IMR-90 (cell line): ENCODE measurements around the gene NDUFA5. TPM values are rescaled to one million over a fixed set of nuclear protein-coding genes. Genes with fewer than 3 reads are reported as not detected.

Source experiments
- ATAC-seq: fragments of 200-7000 bp; cut with Tn5 transposase; 2 replicates; pipeline ENCODE4 v1.9.1; 2020; ENCODE audit warnings: low read depth, mild to moderate bottlenecking, moderate library complexity
- BruUV-seq: library from RNA; stranded (reverse); fragments of 400-500 nt; replicated peaks from 2 replicates; lab custom pipeline; 2021; lab: Mats Ljungman, UMichigan
- CTCF ChIA-PET: fragments of 300-600 bp; formaldehyde crosslinking; extraction: SDS; loops from one replicate; lab custom pipeline; 2021; ENCODE audit warnings: antibody characterized with exemption; lab: Yijun Ruan, JAX
- POLR2A ChIA-PET: fragments of 300-600 bp; sonication (Branson Sonifier 250); formaldehyde crosslinking; loops from one replicate; lab custom pipeline; 2022; ENCODE audit warnings: antibody characterized with exemption; ENCODE audit not compliant: unreplicated experiment; lab: Charles Lee
- DNase-seq: peaks from one replicate; pipeline ENCODE4 v3.0.0; 2013
- H2AFZ ChIP-seq: replicated peaks from 2 replicates; pipeline ENCODE3; 2013; ENCODE audit warnings: low read length, mild to moderate bottlenecking; ENCODE audit not compliant: poor library complexity
- H2AK5ac ChIP-seq: 2 replicates; pipeline ENCODE4 v1.6.1; 2013; ENCODE audit warnings: low read depth, low read length, inconsistent platforms
- H2AK9ac ChIP-seq: replicated peaks from 2 replicates; pipeline ENCODE3; 2013; ENCODE audit warnings: mild to moderate bottlenecking, low read depth, low read length, moderate library complexity; ENCODE audit not compliant: poor library complexity
- H2BK120ac ChIP-seq: 2 replicates; pipeline ENCODE4 v1.6.1; 2013; ENCODE audit warnings: low read depth, low read length, inconsistent platforms
- H2BK15ac ChIP-seq: 3 replicates; pipeline ENCODE4 v1.6.1; 2013; ENCODE audit warnings: low read depth, low read length, inconsistent platforms
- H2BK20ac ChIP-seq: 2 replicates; pipeline ENCODE4 v1.6.1; 2013; ENCODE audit warnings: low read depth, mild to moderate bottlenecking, inconsistent platforms, low read length, moderate library complexity
- H2BK5ac ChIP-seq: 2 replicates; pipeline ENCODE4 v1.6.1; 2013; ENCODE audit warnings: mild to moderate bottlenecking, low read depth, low read length, inconsistent platforms; ENCODE audit not compliant: poor library complexity, severe bottlenecking
- H3K14ac ChIP-seq: replicated peaks from 2 replicates; pipeline ENCODE4 v1.6.1; 2013; ENCODE audit warnings: low read depth, low read length, inconsistent platforms
- H3K18ac ChIP-seq: 2 replicates; pipeline ENCODE4 v1.6.1; 2013; ENCODE audit warnings: low read depth, low read length, control low read depth
- H3K23ac ChIP-seq: 2 replicates; pipeline ENCODE4 v1.6.1; 2013; ENCODE audit warnings: low read depth, low read length, inconsistent platforms
- H3K27ac ChIP-seq: 2 replicates; pipeline ENCODE4 v1.5.1; 2013; ENCODE audit warnings: mild to moderate bottlenecking, control low read depth, low read length; ENCODE audit not compliant: insufficient read depth
- H3K27me3 ChIP-seq: 2 replicates; pipeline ENCODE4 v1.6.1; 2013; ENCODE audit warnings: low read length; ENCODE audit not compliant: control insufficient read depth, insufficient read depth
- H3K36me3 ChIP-seq: 2 replicates; pipeline ENCODE4 v1.6.1; 2013; ENCODE audit warnings: low read length, mixed read lengths; ENCODE audit not compliant: control insufficient read depth, insufficient read depth
- H3K4ac ChIP-seq: 2 replicates; pipeline ENCODE4 v1.6.1; 2013; ENCODE audit warnings: low read depth, low read length, inconsistent platforms
- H3K4me1 ChIP-seq: 2 replicates; pipeline ENCODE4 v1.6.1; 2013; ENCODE audit warnings: low read length, mixed read lengths; ENCODE audit not compliant: control insufficient read depth, insufficient read depth
- H3K4me2 ChIP-seq: 2 replicates; pipeline ENCODE4 v1.6.1; 2013; ENCODE audit warnings: low read depth, mild to moderate bottlenecking, control low read depth, low read length, moderate library complexity
- H3K4me3 ChIP-seq: 2 replicates; pipeline ENCODE4 v1.5.1; 2013; ENCODE audit warnings: low read depth, mild to moderate bottlenecking, control low read depth, low read length, moderate library complexity; ENCODE audit not compliant: insufficient read depth
- H3K56ac ChIP-seq: 2 replicates; pipeline ENCODE4 v1.6.1; 2013; ENCODE audit warnings: low read length, inconsistent platforms; ENCODE audit not compliant: insufficient read depth; ENCODE audit errors: extremely low read depth
- H3K79me1 ChIP-seq, 2 experiments: 2 replicates each; pipeline ENCODE4 v1.6.1; 2013; ENCODE audit warnings: low read length in 2 of 2, inconsistent platforms in 1 of 2, low read depth in 1 of 2
- H3K9ac ChIP-seq: 2 replicates; pipeline ENCODE4 v1.6.1; 2013; ENCODE audit warnings: low read depth, low read length, control low read depth
- H3K9me1 ChIP-seq: 2 replicates; pipeline ENCODE4 v1.6.1; 2013; ENCODE audit warnings: low read length, inconsistent platforms; ENCODE audit not compliant: insufficient read depth
- H3K9me3 ChIP-seq: 2 replicates; pipeline ENCODE4 v1.6.1; 2013; ENCODE audit warnings: low read length; ENCODE audit not compliant: control insufficient read depth, insufficient read depth
- H4K20me1 ChIP-seq: 2 replicates; pipeline ENCODE4 v1.6.1; 2013; ENCODE audit warnings: low read length, inconsistent platforms; ENCODE audit not compliant: insufficient read depth
- H4K5ac ChIP-seq: 2 replicates; pipeline ENCODE4 v1.6.1; 2013; ENCODE audit warnings: mild to moderate bottlenecking, low read depth, low read length, control low read depth
- H4K8ac ChIP-seq, 2 experiments: 2 replicates each; pipeline ENCODE4 v1.6.1; 2013; ENCODE audit warnings: low read depth in 2 of 2, low read length in 2 of 2, control low read depth in 1 of 2, inconsistent platforms in 1 of 2
- H4K91ac ChIP-seq: 2 replicates; pipeline ENCODE4 v1.6.1; 2013; ENCODE audit warnings: low read depth, low read length, inconsistent platforms; ENCODE audit not compliant: insufficient read depth
- BHLHE40 ChIP-seq: fragments of 150-350 bp; IDR thresholded peaks from 2 replicates; pipeline ENCODE4 v1.6.1; 2016; ENCODE audit warnings: mild to moderate bottlenecking, low read depth, low read length
- CEBPB ChIP-seq: IDR thresholded peaks from 2 replicates; pipeline ENCODE4 v1.6.1; 2012; ENCODE audit warnings: low read depth, low read length, improper control_type of control experiment
- CHD1 ChIP-seq: IDR thresholded peaks from 2 replicates; pipeline ENCODE4 v1.6.1; 2012; ENCODE audit warnings: low read depth, low read length, improper control_type of control experiment
- FOS ChIP-seq: fragments of 150-350 bp; IDR thresholded peaks from 2 replicates; pipeline ENCODE4 v1.6.1; 2016; ENCODE audit warnings: low read depth, low read length
- MAFK ChIP-seq: IDR thresholded peaks from 2 replicates; pipeline ENCODE4 v1.6.1; 2012; ENCODE audit warnings: low read depth, low read length, improper control_type of control experiment
- MAZ ChIP-seq: IDR thresholded peaks from 2 replicates; pipeline ENCODE4 v1.6.1; 2012; ENCODE audit warnings: low read depth, mild to moderate bottlenecking, low read length, improper control_type of control experiment, moderate library complexity, borderline replicate concordance
- MXI1 ChIP-seq: IDR thresholded peaks from 2 replicates; pipeline ENCODE4 v1.6.1; 2012; ENCODE audit warnings: low read depth, mild to moderate bottlenecking, low read length, moderate library complexity, borderline replicate concordance
- NFE2L2 ChIP-seq: fragments of 150-350 bp; IDR thresholded peaks from 2 replicates; pipeline ENCODE4 v1.6.1; 2016; ENCODE audit warnings: low read depth, mild to moderate bottlenecking, low read length
- POLR2A ChIP-seq: IDR thresholded peaks from 2 replicates; pipeline ENCODE4 v1.6.1; 2012; ENCODE audit warnings: mild to moderate bottlenecking, low read depth, low read length
- RAD21 ChIP-seq: IDR thresholded peaks from 2 replicates; pipeline ENCODE4 v1.6.1; 2012; ENCODE audit warnings: low read length, improper control_type of control experiment
- SMC3 ChIP-seq: fragments of 150-350 bp; IDR thresholded peaks from 2 replicates; pipeline ENCODE4 v1.6.1; 2016; ENCODE audit warnings: low read depth, mild to moderate bottlenecking, antibody characterized with exemption, low read length, moderate library complexity
- WGBS, 2 experiments: methylation state at CpG; one replicate each; pipeline versions ENCODE4 v1.1.5 to v1.1.7; 2013; ENCODE audit warnings: missing lambda C conversion rate in 2 of 2; ENCODE audit not compliant: insufficient read length in 1 of 2; ENCODE audit errors: extremely low coverage in 2 of 2; 5-methylcytosine and 5-hydroxymethylcytosine counted together
- dilution Hi-C: fragments of 300-500 bp; cut with HindIII; formaldehyde crosslinking; loops from one replicate; pipeline ENCODE4 v1.14.3; 2018; ENCODE audit warnings: low sequenced_read_pairs; ENCODE audit not compliant: unreplicated experiment
- in situ Hi-C: fragments of 300-500 bp; cut with MboI; formaldehyde crosslinking; loops from 3 replicates; pipeline ENCODE4 v1.14.3; 2019; ENCODE audit warnings: low sequenced_read_pairs, inconsistent platforms, mixed read lengths
- intact Hi-C: fragments of 100-400 bp; cut with micrococcal nuclease; formaldehyde crosslinking; loops from 2 replicates; pipeline ENCODE4 v1.10.0; 2022
- polyA plus RNA-seq, 3 experiments: library from polyadenylated mRNA; depleted of rRNA; stranded (reverse); fragments of >200 nt; gene quantifications; 2 replicates each; pipeline ENCODE4 v1.2.3, GENCODE V29; 2012; ENCODE audit warnings: low replicate concordance in 1 of 3
- total RNA-seq: library from RNA; depleted of rRNA; stranded (reverse); fragments of >200 nt; gene quantifications from 2 replicates; pipeline ENCODE4 v1.2.3, GENCODE V29; 2012
- TF ChIP-seq, protein P1 (sequence below): conservative IDR thresholded peaks from 2 replicates; pipeline ENCODE4 v1.5.1; 2012; ENCODE audit warnings: mild to moderate bottlenecking, low read depth, low read length, improper control_type of control experiment
- TF ChIP-seq, protein P2 (sequence below): fragments of 150-350 bp; IDR thresholded peaks from 2 replicates; pipeline ENCODE4 v1.6.1; 2016; ENCODE audit warnings: low read depth, mild to moderate bottlenecking, low read length, moderate library complexity, borderline replicate concordance

The NDUFA5 gene
- total and polyA plus RNA-seq, 2 of the 4 experiments (the other 2 are of a cell fraction) = 2.9 to 12.1 TPM

DNA sequence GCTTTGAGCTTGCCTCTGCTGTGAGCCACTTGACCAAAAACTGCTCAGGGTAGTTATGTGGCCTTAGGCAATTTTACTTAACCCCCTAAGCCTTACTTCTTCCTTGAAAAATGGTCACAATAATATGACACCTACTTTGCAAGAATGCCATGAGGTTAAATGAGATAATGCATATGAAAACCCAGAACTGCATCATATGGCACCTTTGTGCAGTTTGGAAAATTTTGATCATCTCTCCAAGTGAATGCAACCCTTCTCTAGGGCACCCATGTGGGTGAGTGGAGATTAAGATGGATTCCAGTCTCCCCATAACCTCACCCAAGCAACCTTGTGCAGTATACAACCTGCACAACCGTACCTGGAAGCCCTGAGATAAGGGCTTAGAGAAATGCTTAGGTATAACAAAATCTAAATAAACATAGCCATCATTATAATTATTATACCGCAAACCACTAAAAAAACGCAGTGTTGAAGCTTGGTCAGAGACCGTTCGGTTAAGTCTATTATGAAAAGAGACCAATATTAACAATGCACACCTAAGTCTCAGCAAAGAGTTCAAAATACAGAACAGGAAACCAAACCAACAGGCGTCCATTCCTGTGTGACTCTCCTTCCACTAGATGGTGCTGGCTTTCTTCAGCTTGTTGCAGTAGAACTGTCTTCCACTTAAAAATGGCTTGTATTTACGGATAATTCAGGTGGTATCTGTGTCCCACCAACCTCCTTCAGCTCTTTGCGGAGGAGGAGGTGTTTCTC, 23.0 kb upstream of the NDUFA5 start:
- no peak overlapping the region for H4K91ac ChIP-seq
- H3K27ac ChIP-seq = no peak overlapping the region
- no peaks in the 10 kb centered on the region for H3K4me1 ChIP-seq
- no peaks in the 10 kb centered on the region for H3K9me3 ChIP-seq
- no peak overlapping the region for H4K5ac ChIP-seq
- no peak overlapping the region for H3K23ac ChIP-seq
- H2AFZ ChIP-seq = no peak overlapping the region
- CTCF ChIA-PET = interaction anchor here (0.6 to 1.3 kb wide), 8 partner anchors 10 to 256 kb away, joined by 3 to 5 read pairs (median 3); no protein-coding TSS in a partner anchor
- H4K8ac ChIP-seq = no peak overlapping the region
- no peak overlapping the region for H2BK15ac ChIP-seq
- H2BK5ac ChIP-seq = no peak overlapping the region
- no peaks in the 10 kb centered on the region for H3K36me3 ChIP-seq
- no peaks in the 10 kb centered on the region for H3K79me1 ChIP-seq
- POLR2A ChIA-PET = no interaction called here
- H3K4me2 ChIP-seq = peak overlapping the region; percentile 28; the same call in 1 of the 2 replicates
- WGBS, 2 experiments = no CpG with 5 or more reads among the region's 8 CpGs
- H3K9me1 ChIP-seq = no peaks in the 10 kb centered on the region
- intact Hi-C loops (loop anchor here (1.0 to 2.0 kb wide), 3 partner anchors 54 to 285 kb away; no protein-coding TSS in a partner anchor), in situ Hi-C loops (no loop called here), dilution Hi-C loops (no loop called here)
- H2AK9ac ChIP-seq = no peak overlapping the region
- peak; percentile 42 for DNase-seq
- no peaks in the 10 kb centered on the region for H4K20me1 ChIP-seq
- H2BK120ac ChIP-seq = no peak overlapping the region
- peak; percentile 92 for ATAC-seq
- TF ChIP-seq NFE2L2 (no peak), MAFK (no peak), CEBPB (no peak), MAZ (no peak), RAD21 (peak; percentile 63), SMC3 (peak; percentile 30), BHLHE40 (no peak), CHD1 (no peak), FOS (no peak), MXI1 (no peak), POLR2A (no peak)
- TF ChIP-seq, protein P1, sequence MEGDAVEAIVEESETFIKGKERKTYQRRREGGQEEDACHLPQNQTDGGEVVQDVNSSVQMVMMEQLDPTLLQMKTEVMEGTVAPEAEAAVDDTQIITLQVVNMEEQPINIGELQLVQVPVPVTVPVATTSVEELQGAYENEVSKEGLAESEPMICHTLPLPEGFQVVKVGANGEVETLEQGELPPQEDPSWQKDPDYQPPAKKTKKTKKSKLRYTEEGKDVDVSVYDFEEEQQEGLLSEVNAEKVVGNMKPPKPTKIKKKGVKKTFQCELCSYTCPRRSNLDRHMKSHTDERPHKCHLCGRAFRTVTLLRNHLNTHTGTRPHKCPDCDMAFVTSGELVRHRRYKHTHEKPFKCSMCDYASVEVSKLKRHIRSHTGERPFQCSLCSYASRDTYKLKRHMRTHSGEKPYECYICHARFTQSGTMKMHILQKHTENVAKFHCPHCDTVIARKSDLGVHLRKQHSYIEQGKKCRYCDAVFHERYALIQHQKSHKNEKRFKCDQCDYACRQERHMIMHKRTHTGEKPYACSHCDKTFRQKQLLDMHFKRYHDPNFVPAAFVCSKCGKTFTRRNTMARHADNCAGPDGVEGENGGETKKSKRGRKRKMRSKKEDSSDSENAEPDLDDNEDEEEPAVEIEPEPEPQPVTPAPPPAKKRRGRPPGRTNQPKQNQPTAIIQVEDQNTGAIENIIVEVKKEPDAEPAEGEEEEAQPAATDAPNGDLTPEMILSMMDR = peak; percentile 60
- TF ChIP-seq, protein P2, sequence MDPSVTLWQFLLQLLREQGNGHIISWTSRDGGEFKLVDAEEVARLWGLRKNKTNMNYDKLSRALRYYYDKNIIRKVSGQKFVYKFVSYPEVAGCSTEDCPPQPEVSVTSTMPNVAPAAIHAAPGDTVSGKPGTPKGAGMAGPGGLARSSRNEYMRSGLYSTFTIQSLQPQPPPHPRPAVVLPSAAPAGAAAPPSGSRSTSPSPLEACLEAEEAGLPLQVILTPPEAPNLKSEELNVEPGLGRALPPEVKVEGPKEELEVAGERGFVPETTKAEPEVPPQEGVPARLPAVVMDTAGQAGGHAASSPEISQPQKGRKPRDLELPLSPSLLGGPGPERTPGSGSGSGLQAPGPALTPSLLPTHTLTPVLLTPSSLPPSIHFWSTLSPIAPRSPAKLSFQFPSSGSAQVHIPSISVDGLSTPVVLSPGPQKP = no peak
- no TSS peak for BruUV-seq
- H2AK5ac ChIP-seq = no peak overlapping the region
- no peak overlapping the region for H3K4me3 ChIP-seq
- H3K14ac ChIP-seq = no peak overlapping the region
- no peaks in the 10 kb centered on the region; the same call in none of the 2 replicates for H3K27me3 ChIP-seq
- H3K56ac ChIP-seq = no peak overlapping the region
- no peak overlapping the region for H2BK20ac ChIP-seq
- no peak overlapping the region for H3K4ac ChIP-seq
- H3K9ac ChIP-seq = no peak overlapping the region
- H3K18ac ChIP-seq = no peak overlapping the region
